Immature natural killer cell (primary cell): ENCODE measurements around the gene KSR1. TPM values are rescaled to one million over a fixed set of nuclear protein-coding genes. Genes with fewer than 3 reads are reported as not detected.
A peak's percentile ranks its signal among the peaks of the same experiment; 100 is the strongest.

ENCODE experiments used
- DNase-seq, 3 donors: peaks; one replicate each; pipeline ENCODE4 v3.0.0; 2022; ENCODE audit warnings: mixed read lengths in 1 of 3
- H3K27ac Mint-ChIP-seq, 6 donors: one replicate each; pipeline ENCODE4 v1.8.0; 2020; ENCODE audit warnings: mixed read lengths in 6 of 6, mild to moderate bottlenecking in 5 of 6, inconsistent platforms in 4 of 6, moderate library complexity in 3 of 6
- H3K27me3 Mint-ChIP-seq, 3 donors: one replicate each; pipeline ENCODE4 v1.8.0; 2020 to 2021; ENCODE audit warnings: low read depth in 3 of 3, mild to moderate bottlenecking in 3 of 3, mixed read lengths in 3 of 3, moderate library complexity in 3 of 3, inconsistent platforms in 1 of 3
- H3K36me3 Mint-ChIP-seq, 3 donors: one replicate each; pipeline ENCODE4 v1.8.0; 2020; ENCODE audit warnings: mixed read lengths in 3 of 3, inconsistent platforms in 2 of 3, mild to moderate bottlenecking in 2 of 3
- H3K4me1 Mint-ChIP-seq, 2 donors: one replicate each; pipeline ENCODE4 v1.8.0; 2020; ENCODE audit warnings: inconsistent platforms in 2 of 2, mild to moderate bottlenecking in 2 of 2, mixed read lengths in 2 of 2, moderate library complexity in 1 of 2
- H3K4me3 Mint-ChIP-seq, 5 donors: one replicate each; pipeline ENCODE4 v1.8.0; 2020; ENCODE audit warnings: mild to moderate bottlenecking in 5 of 5, mixed read lengths in 5 of 5, inconsistent platforms in 3 of 5, moderate library complexity in 3 of 5
- H3K9me3 Mint-ChIP-seq, 6 donors: one replicate each; pipeline ENCODE4 v1.8.0; 2020; ENCODE audit warnings: mild to moderate bottlenecking in 6 of 6, mixed read lengths in 6 of 6, inconsistent platforms in 4 of 6, moderate library complexity in 3 of 6
- polyA plus RNA-seq, 3 donors: library from polyadenylated mRNA; unstranded; fragments of 300-500 nt; fragmentation: Illumina TruSeq; gene quantifications; one replicate each; pipeline ENCODE4 v1.2.3, GENCODE V29; 2021

Gene KSR1
- polyA plus RNA-seq, 3 donors from 2014 or later, result 1.8 to 5.6 (median 2.6) TPM

GRCh38 chr17:27585792-27586191 is 129.5 kb downstream of the KSR1 start:
- H3K9me3 Mint-ChIP-seq, result no peaks in the 10 kb centered on the region
- DNase-seq, result no peak
- no peak overlapping the region for H3K4me3 Mint-ChIP-seq
- H3K27me3 Mint-ChIP-seq, result no peaks in the 10 kb centered on the region
- H3K27ac Mint-ChIP-seq, result no peak overlapping the region
- H3K4me1 Mint-ChIP-seq, result peaks cover 2 to 8% of the 10 kb centered on the region in 2 donors
- H3K36me3 Mint-ChIP-seq, result peaks cover 0 to 29% (median 5%) of the 10 kb centered on the region in 3 donors

- no peaks in the 10 kb centered on the region for H3K27me3 Mint-ChIP-seq
- no peak overlapping the region for H3K4me3 Mint-ChIP-seq
- H3K27ac Mint-ChIP-seq, result no peak overlapping the region
- H3K4me1 Mint-ChIP-seq, result peaks cover 2 to 8% of the 10 kb centered on the region in 2 donors
- H3K36me3 Mint-ChIP-seq, result peaks cover 0 to 32% (median 5%) of the 10 kb centered on the region in 3 donors
- no peaks in the 10 kb centered on the region for H3K9me3 Mint-ChIP-seq
- DNase-seq, result no peak
These were observed 130.0 kb downstream of the KSR1 start for GRCh38 chr17:27586203-27586721.

GRCh38 chr17:27588354-27588753 is 132.1 kb downstream of the KSR1 start:
- no peaks in the 10 kb centered on the region for H3K4me1 Mint-ChIP-seq
- H3K4me3 Mint-ChIP-seq, result no peak overlapping the region
- H3K36me3 Mint-ChIP-seq, result peaks cover 0 to 31% (median 9%) of the 10 kb centered on the region in 3 donors
- no peak overlapping the region for H3K27ac Mint-ChIP-seq
- H3K27me3 Mint-ChIP-seq, result no peaks in the 10 kb centered on the region
- DNase-seq, result no peak
- peaks cover 0 to 1% (median 0%) of the 10 kb centered on the region in 6 donors for H3K9me3 Mint-ChIP-seq

GRCh38 chr17:27590864-27591263 is 134.6 kb downstream of the KSR1 start:
- Mint-ChIP-seq H3K27me3 (peaks cover 0 to 2% (median 0%) of the 10 kb centered on the region in 3 donors), H3K27ac (no peak overlapping the region), H3K4me1 (no peaks in the 10 kb centered on the region), H3K9me3 (peaks cover 0 to 1% (median 0%) of the 10 kb centered on the region in 6 donors), H3K36me3 (peaks cover 0 to 27% (median 9%) of the 10 kb centered on the region in 3 donors), H3K4me3 (no peak overlapping the region)
- DNase-seq, result no peak

DNA sequence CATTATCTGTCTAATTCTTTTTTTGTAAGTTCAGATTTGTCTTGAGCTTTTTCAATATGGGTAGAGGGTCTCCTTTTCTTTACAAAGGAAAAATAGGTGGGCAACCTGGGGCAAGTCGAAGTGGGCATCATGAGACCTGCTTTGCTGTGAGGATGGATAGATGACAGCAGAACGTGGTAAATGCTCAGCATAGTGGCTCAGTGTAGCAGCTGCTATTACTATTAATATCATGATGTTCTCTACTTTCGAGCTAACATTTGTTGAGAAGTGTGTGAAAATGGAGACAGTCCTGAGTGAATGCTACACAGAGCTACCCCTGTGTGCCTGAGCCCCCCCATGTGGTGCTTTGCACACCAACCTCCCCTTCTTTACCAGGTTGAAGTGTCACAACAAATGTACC is 135.7 kb downstream of the KSR1 start:
- peaks cover 0 to 31% (median 9%) of the 10 kb centered on the region in 3 donors for H3K36me3 Mint-ChIP-seq
- H3K27ac Mint-ChIP-seq, result no peak overlapping the region
- H3K27me3 Mint-ChIP-seq, result peaks cover 0 to 2% (median 0%) of the 10 kb centered on the region in 3 donors
- no peak for DNase-seq
- no peak overlapping the region for H3K4me3 Mint-ChIP-seq
- H3K9me3 Mint-ChIP-seq, result peaks cover 0 to 1% (median 0%) of the 10 kb centered on the region in 6 donors
- H3K4me1 Mint-ChIP-seq, result no peaks in the 10 kb centered on the region

GRCh38 chr17:27593232-27593856 is 137.1 kb downstream of the KSR1 start:
- Mint-ChIP-seq H3K27ac (no peak overlapping the region), H3K4me1 (no peaks in the 10 kb centered on the region), H3K4me3 (no peak overlapping the region), H3K9me3 (peaks cover 0 to 1% (median 0%) of the 10 kb centered on the region in 6 donors), H3K36me3 (peaks cover 0 to 31% (median 9%) of the 10 kb centered on the region in 3 donors), H3K27me3 (peaks cover 0 to 2% (median 0%) of the 10 kb centered on the region in 3 donors)
- DNase-seq, result no peak

DNA sequence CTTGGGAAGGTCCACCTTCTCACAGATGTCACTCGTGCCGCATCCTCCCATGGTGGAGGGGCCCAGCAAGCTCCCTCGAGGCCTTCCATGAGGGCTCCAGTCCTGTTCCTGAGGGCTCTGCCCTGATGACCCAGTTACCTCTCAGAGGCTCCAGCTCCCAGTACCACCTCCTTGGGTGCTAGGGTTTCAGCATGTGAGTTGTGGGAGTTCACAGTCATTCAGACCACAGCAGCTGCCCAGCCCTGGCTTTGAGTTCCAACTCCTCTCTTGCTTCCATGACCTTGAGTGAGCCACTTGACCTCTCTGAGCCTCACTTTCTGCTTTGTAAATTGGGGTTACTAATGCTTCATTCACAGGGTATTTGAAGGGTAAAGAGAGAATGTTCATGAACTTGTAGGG is 137.6 kb downstream of the KSR1 start:
- Mint-ChIP-seq H3K9me3 (peaks cover 0 to 1% (median 0%) of the 10 kb centered on the region in 6 donors), H3K27me3 (peaks cover 0 to 2% (median 0%) of the 10 kb centered on the region in 3 donors)
- DNase-seq, result no peak

GRCh38 chr17:27595208-27595607 is 139.0 kb downstream of the KSR1 start:
- Mint-ChIP-seq H3K36me3 (peaks cover 0 to 18% (median 7%) of the 10 kb centered on the region in 3 donors), H3K27me3 (peaks cover 0 to 2% (median 0%) of the 10 kb centered on the region in 3 donors), H3K4me3 (no peak overlapping the region), H3K27ac (peak overlapping the region in 1 of 6 donors; percentile 25), H3K4me1 (peaks cover 0 to 2% of the 10 kb centered on the region in 2 donors), H3K9me3 (peaks cover 0 to 1% (median 0%) of the 10 kb centered on the region in 6 donors)
- no peak for DNase-seq

More for the DNA sequence above, 137.6 kb downstream of the KSR1 start:
- Mint-ChIP-seq H3K4me3 (no peak overlapping the region), H3K4me1 (no peaks in the 10 kb centered on the region), H3K36me3 (peaks cover 0 to 31% (median 12%) of the 10 kb centered on the region in 3 donors), H3K27ac (peak overlapping the region in 2 of 6 donors; percentile 18 to 23)

DNA sequence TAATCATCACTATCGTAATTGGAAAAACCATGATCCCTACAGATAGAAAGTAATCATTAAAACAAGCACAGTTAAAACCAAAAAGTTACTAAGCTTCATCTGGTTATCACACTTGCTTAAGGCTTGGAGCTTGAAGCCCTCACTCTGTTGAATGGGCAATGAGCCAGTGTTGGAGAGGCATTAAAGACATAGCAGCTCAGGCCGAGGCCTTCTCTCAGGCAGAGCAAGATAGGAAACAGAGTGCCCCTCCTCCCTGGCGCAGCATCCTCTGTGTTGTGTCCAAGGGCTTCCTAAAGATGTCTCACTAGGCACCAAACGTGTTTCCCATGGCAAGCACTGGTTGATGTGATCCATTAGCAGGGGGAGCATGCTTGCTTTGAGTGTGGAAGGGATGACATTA is 139.8 kb downstream of the KSR1 start:
- Mint-ChIP-seq H3K4me1 (peaks cover 0 to 2% of the 10 kb centered on the region in 2 donors), H3K27ac (peak overlapping the region in 2 of 6 donors; percentile 17 to 45), H3K27me3 (peaks cover 0 to 2% (median 0%) of the 10 kb centered on the region in 3 donors), H3K9me3 (peaks cover 0 to 1% (median 0%) of the 10 kb centered on the region in 6 donors), H3K4me3 (no peak overlapping the region), H3K36me3 (peaks cover 0 to 16% (median 7%) of the 10 kb centered on the region in 3 donors)
- no peak for DNase-seq

DNA sequence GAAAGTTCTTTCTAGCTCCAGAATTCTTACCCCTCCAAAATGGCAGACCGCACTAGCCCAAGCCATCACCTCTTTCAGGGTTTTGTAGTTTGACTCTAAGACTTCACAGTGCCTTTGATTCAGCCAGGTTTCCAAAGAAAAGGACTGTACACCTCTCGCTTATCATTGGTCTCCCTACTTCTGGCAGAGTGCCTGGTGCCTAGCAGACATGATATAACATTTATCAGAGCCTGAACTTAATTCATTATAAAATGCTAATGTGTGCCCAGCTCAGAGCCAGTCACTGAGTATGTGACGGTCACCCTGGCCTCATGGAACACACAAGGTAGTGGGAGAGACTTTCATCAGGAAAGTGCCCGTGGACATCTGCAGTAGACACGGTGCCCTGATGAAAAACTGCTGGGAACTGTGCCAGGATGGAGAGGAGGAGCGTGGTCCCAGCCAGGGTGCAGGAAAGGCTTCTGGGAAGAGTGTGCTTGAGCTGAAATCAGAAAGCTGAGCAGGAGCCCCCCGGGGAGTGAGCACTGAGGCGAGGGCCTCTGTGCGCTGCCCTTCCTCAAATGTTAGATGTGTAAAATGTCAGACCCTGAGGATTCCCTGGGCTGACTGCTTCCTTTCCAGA is 140.4 kb downstream of the KSR1 start:
- Mint-ChIP-seq H3K27me3 (peaks cover 0 to 2% (median 0%) of the 10 kb centered on the region in 3 donors), H3K36me3 (peaks cover 0 to 18% (median 7%) of the 10 kb centered on the region in 3 donors), H3K4me1 (peaks cover 0 to 2% of the 10 kb centered on the region in 2 donors), H3K9me3 (peaks cover 0 to 1% (median 0%) of the 10 kb centered on the region in 6 donors), H3K27ac (peak overlapping the region in 3 of 6 donors; percentile 17 to 62 (median 35)), H3K4me3 (no peak overlapping the region)
- DNase-seq, result no peak

DNA sequence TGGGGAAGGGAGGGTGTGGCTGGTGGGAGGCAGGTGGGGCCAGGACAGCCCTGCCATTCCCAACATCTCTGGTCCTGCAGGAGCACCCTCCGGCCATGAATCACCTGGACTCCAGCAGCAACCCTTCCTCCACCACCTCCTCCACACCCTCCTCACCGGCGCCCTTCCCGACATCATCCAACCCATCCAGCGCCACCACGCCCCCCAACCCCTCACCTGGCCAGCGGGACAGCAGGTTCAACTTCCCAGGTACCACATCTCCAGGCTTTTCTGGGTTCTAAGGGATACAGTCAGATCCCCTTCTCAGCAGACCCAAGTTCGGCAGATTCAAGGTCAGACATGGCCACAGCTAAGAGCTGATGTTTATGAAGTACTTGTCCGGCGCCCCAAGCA is 140.9 kb downstream of the KSR1 start:
- Mint-ChIP-seq H3K27ac (peak overlapping the region in 1 of 6 donors; percentile 27), H3K4me1 (peaks cover 0 to 2% of the 10 kb centered on the region in 2 donors)

GRCh38 chr17:27597783-27598320 is 141.6 kb downstream of the KSR1 start:
- no peak for DNase-seq
- Mint-ChIP-seq H3K4me3 (no peak overlapping the region), H3K36me3 (peaks cover 0 to 14% (median 3%) of the 10 kb centered on the region in 3 donors), H3K27ac (peak overlapping the region in 1 of 6 donors; percentile 27), H3K9me3 (no peaks in the 10 kb centered on the region), H3K27me3 (peaks cover 0 to 2% (median 0%) of the 10 kb centered on the region in 3 donors), H3K4me1 (peaks cover 0 to 2% of the 10 kb centered on the region in 2 donors)

More for the DNA sequence above, 140.9 kb downstream of the KSR1 start:
- no peak for DNase-seq
- no peak overlapping the region for H3K4me3 Mint-ChIP-seq
- peaks cover 0 to 18% (median 6%) of the 10 kb centered on the region in 3 donors for H3K36me3 Mint-ChIP-seq
- peaks cover 0 to 1% (median 0%) of the 10 kb centered on the region in 6 donors for H3K9me3 Mint-ChIP-seq
- H3K27me3 Mint-ChIP-seq, result peaks cover 0 to 2% (median 0%) of the 10 kb centered on the region in 3 donors

GRCh38 chr17:27598337-27599050 is 142.2 kb downstream of the KSR1 start:
- Mint-ChIP-seq H3K4me3 (no peak overlapping the region), H3K27ac (peak overlapping the region in 3 of 6 donors; percentile 4 to 50 (median 41)), H3K9me3 (no peaks in the 10 kb centered on the region), H3K27me3 (peaks cover 0 to 2% (median 0%) of the 10 kb centered on the region in 3 donors), H3K36me3 (peaks cover 0 to 14% (median 3%) of the 10 kb centered on the region in 3 donors), H3K4me1 (peaks cover 0 to 5% of the 10 kb centered on the region in 2 donors)
- DNase-seq, result no peak
